Measurements from ENCODE around the gene OAS3.
"Not testable (repeated sequence)": the region's sequence is repeated elsewhere in the genome, so short reads cannot be mapped to it uniquely, and the experiment has no call there.

OAS3 gene

GRCh38 chr12:112986291-112986800 lies 48.1 kb downstream of the OAS3 start:
- no peak for DNase-seq

DNA sequence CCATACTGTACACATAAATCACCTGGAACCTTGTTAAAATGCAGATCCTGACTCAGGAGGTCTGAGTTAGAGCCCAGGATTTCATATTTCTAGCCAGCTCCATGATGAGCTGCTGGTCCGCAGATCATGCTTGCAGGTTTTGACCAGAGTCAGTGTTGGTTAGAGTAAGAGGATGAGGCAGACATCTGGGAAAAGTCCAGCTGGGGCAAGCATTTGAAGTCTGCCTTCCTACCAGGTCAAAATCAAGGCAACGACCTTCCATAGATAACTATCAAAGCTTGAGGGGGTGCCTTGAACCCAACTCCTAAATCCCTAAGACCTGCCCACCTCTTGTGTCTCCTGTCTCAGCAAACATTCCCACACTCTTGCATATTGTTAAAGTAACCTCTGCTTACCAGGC lies 49.3 kb downstream of the OAS3 start:
- DNase-seq, result no peak

DNA sequence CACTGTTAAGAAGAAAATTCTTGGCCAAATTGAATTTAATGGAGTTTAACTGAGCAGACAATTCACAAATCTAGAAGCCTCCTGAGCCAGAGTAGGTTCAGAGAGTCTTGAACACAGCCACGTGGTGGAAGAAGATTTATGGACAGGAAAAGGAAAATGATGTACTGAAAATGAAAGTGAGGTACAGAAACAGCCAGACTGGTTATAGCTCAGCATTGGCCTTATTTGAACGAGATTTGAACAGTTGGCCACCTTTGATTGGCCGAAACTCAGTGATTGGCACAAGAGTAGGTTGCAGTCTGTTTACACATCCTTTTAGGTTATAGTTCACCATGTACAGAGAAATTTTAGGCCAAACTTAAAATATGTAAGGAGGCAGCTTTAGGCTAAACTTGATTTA lies 50.0 kb downstream of the OAS3 start:
- peak; percentile 59 for DNase-seq

DNA sequence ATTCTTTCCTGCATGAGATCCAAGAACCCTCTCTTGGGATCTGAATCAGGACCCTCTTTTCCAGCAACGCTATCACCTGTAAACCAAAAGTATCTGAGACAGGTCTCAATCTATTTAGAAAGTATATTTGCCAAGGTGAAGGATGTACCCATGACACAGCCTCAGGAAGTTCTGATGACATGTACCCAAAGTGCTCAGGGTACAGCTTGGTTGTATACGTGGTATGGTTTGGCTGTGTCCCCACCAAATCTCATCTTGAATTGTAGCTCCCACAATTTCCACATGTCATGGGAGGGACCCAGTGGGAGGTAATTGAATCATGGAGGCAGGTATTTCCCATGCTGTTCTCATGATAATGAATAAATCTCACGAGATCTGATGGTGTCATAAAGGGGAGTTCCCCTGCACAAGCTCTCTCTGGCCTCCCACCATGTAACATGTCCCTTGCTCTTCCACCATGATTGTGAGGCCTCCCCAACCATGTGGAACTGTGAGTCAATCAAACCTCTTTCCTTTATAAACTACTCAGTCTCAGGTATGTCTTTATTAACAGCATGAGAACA lies 50.6 kb downstream of the OAS3 start:
- not testable (repeated sequence) for DNase-seq

DNA sequence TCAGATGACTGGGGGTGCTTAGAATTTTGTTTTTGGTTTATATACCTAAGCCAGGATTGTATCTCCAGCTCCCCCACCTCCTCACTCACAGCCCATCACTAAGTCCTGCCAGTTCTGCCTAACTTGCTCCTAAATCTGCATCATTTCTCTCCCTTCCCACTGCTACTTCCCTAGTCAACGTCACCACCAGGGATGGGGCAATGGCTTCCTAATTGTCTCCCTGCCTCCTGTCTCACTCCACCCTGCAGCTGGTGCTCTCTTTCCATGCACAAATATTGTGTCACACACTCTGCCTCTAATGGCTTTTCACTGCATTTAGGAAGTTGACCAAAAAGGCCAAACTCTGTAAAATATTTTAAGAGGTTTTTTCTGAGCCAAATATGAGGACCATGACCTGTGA lies 51.5 kb downstream of the OAS3 start:
- no peak for DNase-seq

DNA sequence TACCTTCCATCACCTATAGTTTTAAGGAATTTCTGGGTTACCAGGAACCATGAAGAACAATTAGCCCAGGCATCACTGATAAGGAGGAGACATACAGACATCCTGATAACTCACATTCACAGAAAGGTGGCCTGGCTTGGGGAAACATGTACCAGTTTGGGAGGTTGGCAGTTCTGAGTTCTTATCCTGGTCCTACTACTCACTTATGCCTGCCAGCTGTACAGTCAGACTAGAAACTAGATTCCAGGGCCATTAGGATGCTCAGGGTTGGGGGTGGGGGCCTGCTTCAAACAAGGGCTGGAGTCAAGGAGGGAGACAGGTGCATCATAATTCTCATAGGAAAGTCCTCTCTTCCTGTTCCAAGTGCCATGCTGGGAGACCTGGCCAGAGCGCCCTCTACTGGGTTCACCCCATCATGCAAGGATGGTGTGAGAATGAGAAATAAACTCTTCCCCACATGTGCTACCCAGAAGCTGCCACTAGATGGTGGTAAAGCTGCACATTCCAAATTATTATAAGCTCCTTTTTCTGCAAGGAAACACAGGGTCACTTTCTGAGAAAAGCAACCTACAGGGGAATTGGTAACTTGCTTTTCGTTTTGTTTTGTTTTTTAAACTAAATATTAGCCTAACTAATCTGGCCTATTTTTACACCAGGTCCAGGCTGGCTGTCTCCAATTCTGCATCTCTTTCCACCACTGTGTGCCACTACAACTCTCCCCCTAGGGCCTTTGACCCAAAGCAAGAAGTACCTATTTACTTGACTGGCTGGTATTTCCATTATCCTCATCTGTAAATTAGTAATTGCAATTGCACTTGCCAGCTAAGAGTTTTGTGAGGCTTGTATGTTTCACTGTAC lies 54.5 kb downstream of the OAS3 start:
- DNase-seq, result peak; percentile 67

GRCh38 chr12:112995008-112995407 lies 56.7 kb downstream of the OAS3 start:
- DNase-seq, result no peak

DNA sequence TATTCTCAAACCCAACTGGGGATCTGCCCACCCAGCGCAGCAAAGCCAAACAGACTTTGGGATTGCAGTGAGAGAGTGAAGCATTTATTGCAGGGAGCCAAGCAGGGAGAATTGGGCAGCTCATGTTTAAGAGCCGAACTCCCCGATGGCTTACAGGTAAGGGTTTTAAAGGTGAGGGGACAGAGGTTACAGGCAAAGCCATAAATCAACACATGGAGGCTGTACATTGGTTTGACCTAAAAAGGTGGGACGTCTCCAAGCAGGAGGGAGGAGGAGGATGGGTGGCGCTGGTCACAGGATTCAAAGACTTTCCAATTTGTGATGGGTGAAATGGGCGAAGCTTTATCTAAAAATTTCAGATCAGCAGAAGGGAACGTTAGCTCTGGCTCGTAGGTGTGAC lies 58.2 kb downstream of the OAS3 start:
- no peak for DNase-seq

GRCh38 chr12:112997506-112997905 lies 59.2 kb downstream of the OAS3 start:
- DNase-seq, result no peak

- no peak for DNase-seq
Observed at GRCh38 chr12:112998987-112999767, 60.9 kb downstream of the OAS3 start.

DNA sequence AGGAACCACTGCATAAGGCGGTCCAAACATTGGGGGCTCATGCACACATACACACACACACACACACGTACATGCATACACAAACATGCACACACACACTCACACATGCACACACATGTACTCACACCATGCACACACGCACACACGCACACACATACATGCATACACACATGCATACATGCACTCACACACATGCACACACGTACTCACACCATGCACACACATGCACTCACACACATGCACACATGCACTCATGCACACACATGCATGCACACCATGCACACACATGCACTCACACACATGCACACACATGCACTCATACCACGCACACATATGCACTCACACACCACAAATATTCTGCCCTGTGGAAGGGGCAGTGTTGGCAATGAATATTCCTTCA lies 62.2 kb downstream of the OAS3 start:
- no peak for DNase-seq

- DNase-seq, result no peak
Observed at GRCh38 chr12:113002155-113002554, 63.9 kb downstream of the OAS3 start.

GRCh38 chr12:113002676-113003075 lies 64.4 kb downstream of the OAS3 start:
- no peak for DNase-seq

DNA sequence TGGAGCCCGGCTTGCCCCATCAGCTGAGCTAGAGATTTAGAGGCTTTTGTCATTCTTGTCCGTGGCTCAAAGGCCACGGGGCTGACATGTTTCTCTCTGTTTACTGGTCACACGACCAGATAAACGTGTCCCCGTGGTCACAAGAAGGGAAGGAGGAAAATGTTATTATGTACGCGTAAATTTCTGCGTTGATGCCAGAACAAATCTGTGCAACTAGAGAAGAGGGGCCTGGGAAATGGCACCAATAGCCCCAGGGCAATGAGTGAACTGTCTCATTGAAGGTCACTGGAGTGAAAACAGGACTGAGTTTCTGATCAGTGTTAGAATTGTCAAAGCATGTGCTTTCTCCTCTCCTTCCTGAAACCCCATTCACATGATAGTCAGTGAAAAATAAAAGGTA lies 65.4 kb downstream of the OAS3 start:
- no peak for DNase-seq

DNA sequence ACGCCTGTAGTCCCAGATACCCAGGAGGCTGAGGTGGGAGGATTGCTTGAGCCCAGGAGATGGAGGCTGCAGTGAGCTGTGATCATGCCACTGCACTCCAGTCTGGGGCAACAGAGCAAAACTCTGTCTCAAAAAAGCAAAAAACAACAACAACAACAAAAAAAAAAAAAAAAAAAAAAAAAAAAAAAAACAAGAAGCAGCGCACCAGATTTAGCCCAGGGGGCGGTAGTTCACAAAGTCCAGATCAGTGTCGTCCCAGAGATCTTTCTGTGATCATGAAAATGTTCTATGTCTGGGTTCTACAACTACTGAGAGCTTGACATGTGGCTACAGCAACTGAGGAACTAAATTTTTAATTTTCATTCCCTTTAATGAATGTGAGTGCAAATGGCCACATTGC lies 67.5 kb downstream of the OAS3 start:
- DNase-seq, result no peak

GRCh38 chr12:113006206-113006605 lies 67.9 kb downstream of the OAS3 start:
- DNase-seq, result no peak

DNA sequence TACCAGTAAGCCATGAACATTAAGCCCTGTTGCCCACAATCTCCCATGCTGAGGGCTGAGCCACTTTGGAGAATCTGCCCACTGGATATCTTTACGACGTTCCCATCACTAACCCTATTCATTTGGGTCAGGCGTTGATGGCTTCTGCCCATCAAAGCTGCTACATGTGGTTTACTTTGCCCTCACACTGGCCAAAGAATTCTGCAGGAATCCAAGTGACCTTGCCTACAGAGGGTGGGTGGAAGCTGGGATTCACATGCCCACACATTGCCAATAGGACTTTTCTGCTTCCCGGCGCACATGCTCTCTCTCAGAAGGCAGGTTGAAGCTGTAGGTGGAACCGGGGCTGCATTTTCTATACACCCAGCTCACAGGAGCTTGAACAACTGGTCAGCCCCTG lies 68.4 kb downstream of the OAS3 start:
- DNase-seq, result no peak

GRCh38 chr12:113007166-113007565 lies 68.9 kb downstream of the OAS3 start:
- no peak for DNase-seq

DNA sequence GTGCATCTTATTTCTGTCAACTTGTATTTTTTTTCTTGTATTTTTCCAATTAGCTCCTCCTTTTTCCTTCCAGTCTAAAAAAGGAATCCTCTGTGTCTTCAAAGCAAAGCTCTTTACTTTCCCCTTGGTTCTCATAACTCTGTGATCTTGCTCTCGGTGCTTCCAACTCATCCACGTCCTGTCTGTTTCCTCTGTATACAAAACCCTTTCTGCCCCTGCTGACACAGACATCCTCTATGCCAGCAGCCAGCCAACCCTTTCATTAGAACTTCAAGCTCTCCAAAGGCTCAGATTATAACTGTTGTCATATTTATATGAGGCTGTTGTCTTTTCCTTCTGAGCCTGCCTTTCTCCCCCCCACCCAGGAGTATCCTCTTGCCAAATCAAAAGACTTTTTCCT lies 72.4 kb downstream of the OAS3 start:
- DNase-seq, result no peak

DNA sequence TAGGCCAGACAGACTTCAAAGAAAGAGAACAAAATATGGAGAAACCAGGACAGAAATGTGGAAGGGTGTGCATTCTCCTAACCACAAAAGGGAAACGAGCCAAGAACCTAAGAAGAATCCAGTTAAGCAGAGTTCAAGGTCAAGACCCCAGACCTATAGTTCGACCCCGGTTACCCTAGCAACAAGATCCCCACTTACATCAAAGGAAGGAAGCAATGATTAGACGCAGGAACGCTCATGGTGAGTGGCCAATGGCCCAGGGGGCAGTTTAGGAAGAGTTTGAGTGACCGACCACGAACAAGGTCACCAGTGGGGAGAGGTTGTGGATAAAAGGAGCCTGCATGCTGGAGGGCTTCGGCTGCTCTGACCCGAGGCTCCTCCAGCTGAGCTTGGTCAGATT lies 76.3 kb downstream of the OAS3 start:
- no peak for DNase-seq

DNA sequence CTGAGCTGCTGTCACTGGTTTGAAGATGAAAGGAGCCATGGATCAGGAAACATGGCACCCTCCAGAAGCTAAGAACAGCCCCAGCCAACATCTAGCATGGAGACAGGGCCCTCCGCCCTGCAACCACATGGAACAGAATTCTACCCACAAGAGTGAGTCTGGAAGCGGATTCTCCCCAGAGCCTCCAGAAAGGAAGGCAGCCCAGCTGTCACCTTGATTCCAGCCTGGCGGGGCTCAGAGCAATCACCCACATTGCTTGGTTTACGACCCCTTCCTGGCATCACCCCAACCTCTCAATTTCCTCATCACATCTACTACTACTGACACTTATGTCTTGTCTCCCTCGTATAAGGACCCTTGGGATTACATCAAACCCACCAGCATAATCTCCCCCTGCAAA lies 78.5 kb downstream of the OAS3 start:
- no peak for DNase-seq

DNA sequence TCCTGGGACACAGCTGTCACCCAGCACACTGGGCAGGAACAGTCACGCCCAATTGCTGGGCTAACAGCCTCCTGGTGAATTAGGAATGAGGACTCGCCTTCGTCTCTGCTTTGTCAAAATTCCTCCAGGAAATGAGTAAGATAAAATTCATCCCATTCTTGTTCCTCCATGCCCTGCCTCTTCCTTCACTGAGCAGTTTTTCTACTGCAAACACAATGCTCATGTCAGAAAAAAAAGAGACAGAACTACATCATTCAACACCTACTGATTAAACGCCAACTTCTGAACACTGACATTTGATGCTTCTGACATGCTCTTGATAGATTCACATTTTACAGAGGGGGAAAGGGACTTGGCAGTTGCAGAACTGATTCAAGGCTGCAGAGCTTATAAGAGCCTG lies 80.8 kb downstream of the OAS3 start:
- no peak for DNase-seq

DNA sequence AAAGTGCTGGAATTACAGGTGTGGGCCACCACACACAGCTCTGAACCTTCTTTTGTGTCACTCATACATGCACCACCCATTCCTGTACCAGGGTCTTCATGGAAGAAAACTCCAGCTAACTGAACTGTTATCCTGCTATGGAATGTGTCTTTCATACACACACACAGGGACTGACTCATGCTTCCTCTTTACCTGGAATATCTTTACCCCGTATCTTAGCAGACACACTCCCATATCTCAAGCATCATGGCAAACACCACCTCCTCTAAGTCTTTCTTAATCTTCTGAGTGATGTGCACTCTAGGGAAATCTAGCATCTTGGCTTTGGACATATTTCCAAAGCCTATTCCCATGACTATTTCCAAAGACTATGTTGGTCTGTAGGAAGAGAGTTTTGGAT lies 83.2 kb downstream of the OAS3 start:
- DNase-seq, result no peak

Measured in activated CD4-positive, alpha-beta T cell treated with anti-CD3 and anti-CD28 coated beads, Interleukin-10, Interleukin-2, amounts not matched to agents 100 ng/mL and 50 ng/mL, durations not matched to agents 16 hours and 8 hours (primary cell).